HepG2 (cell line): ENCODE results near the gene TEX19. TPM values are rescaled to one million over a fixed set of nuclear protein-coding genes. Genes with fewer than 3 reads are reported as not detected.

Experiments
- E2F1 ChIP-seq: sonication (generic); formaldehyde crosslinking; IDR thresholded peaks from 2 replicates; pipeline ENCODE4 v1.5.0; 2020; ENCODE audit warnings: missing genetic modification reagents
- HOXD1 ChIP-seq: sonication (generic); formaldehyde crosslinking; IDR thresholded peaks from 2 replicates; pipeline ENCODE4 v1.5.0; 2020; ENCODE audit warnings: missing genetic modification reagents
- KDM1A ChIP-seq: IDR thresholded peaks from 2 replicates; pipeline ENCODE4 v1.6.1; 2016; ENCODE audit warnings: missing compliant biosample characterization
- NCOA2 ChIP-seq: sonication (generic); formaldehyde crosslinking; IDR thresholded peaks from 2 replicates; pipeline ENCODE4 v1.8.0; 2022; ENCODE audit warnings: inconsistent platforms
- PHF5A ChIP-seq: IDR thresholded peaks from one replicate; pipeline ENCODE4 v1.6.1; 2018; ENCODE audit warnings: low read depth, missing genetic modification reagents; ENCODE audit not compliant: unreplicated experiment
- PRDM10 ChIP-seq: sonication (generic); formaldehyde crosslinking; IDR thresholded peaks from 2 replicates; pipeline ENCODE4 v1.4.0; 2020; ENCODE audit warnings: low read depth, missing genetic modification reagents
- REL ChIP-seq: sonication (generic); formaldehyde crosslinking; conservative IDR thresholded peaks from 2 replicates; pipeline ENCODE4 v1.8.0; 2022; ENCODE audit warnings: mild to moderate bottlenecking, missing genetic modification reagents, moderate library complexity
- RFXAP ChIP-seq: sonication (generic); formaldehyde crosslinking; IDR thresholded peaks from 2 replicates; pipeline ENCODE4 v1.4.0; 2020; ENCODE audit warnings: missing genetic modification reagents, borderline replicate concordance
- RXRB ChIP-seq: IDR thresholded peaks from 2 replicates; pipeline ENCODE4 v1.6.1; 2016; ENCODE audit warnings: borderline replicate concordance, missing genetic modification reagents, missing compliant biosample characterization
- SNRNP70 ChIP-seq: fragments of 200-400 bp; formaldehyde crosslinking; IDR thresholded peaks from 2 replicates; pipeline ENCODE4 v1.6.1; 2017; ENCODE audit warnings: mild to moderate bottlenecking, low read depth, low read length, moderate library complexity
- SP1 ChIP-seq, 2 experiments: fragments of 450-650 bp in 1 of 2; sonication (generic) in 1 of 2; formaldehyde crosslinking in 1 of 2; IDR thresholded peaks; 2 replicates each; pipeline versions ENCODE4 v1.4.0 to v1.6.1; 2016 to 2020; ENCODE audit warnings: missing genetic modification reagents in 1 of 2
- SP140L ChIP-seq: sonication (generic); formaldehyde crosslinking; IDR thresholded peaks from 2 replicates; pipeline ENCODE4 v1.4.0; 2020; ENCODE audit warnings: missing genetic modification reagents, borderline replicate concordance
- SRF ChIP-seq: IDR thresholded peaks from 2 replicates; pipeline ENCODE4 v1.6.1; 2011; ENCODE audit warnings: mild to moderate bottlenecking, low read depth, low read length, moderate library complexity
- TARDBP ChIP-seq: sonication (generic); formaldehyde crosslinking; IDR thresholded peaks from 2 replicates; pipeline ENCODE4 v1.8.0; 2022; ENCODE audit warnings: mild to moderate bottlenecking, missing genetic modification reagents
- UBTF ChIP-seq: sonication (generic); formaldehyde crosslinking; IDR thresholded peaks from 2 replicates; pipeline ENCODE4 v1.4.0; 2020; ENCODE audit warnings: mild to moderate bottlenecking, missing genetic modification reagents
- YEATS2 ChIP-seq: sonication (generic); formaldehyde crosslinking; IDR thresholded peaks from 2 replicates; pipeline ENCODE4 v1.4.0; 2020; ENCODE audit warnings: missing genetic modification reagents, borderline replicate concordance
- ZC3H4 ChIP-seq: sonication (generic); formaldehyde crosslinking; IDR thresholded peaks from 2 replicates; pipeline ENCODE4 v1.4.0; 2020; ENCODE audit warnings: missing genetic modification reagents, borderline replicate concordance
- ZNF136 ChIP-seq: sonication (generic); formaldehyde crosslinking; IDR thresholded peaks from 2 replicates; pipeline ENCODE4 v1.8.1; 2022; ENCODE audit warnings: low read depth, mild to moderate bottlenecking, moderate library complexity, missing genetic modification reagents
- ZNF225 ChIP-seq: sonication (generic); formaldehyde crosslinking; IDR thresholded peaks from 2 replicates; pipeline ENCODE4 v1.4.0; 2020; ENCODE audit warnings: mild to moderate bottlenecking, missing genetic modification reagents
- ZNF350 ChIP-seq: sonication (generic); formaldehyde crosslinking; IDR thresholded peaks from 2 replicates; pipeline ENCODE4 v1.4.0; 2020; ENCODE audit warnings: mild to moderate bottlenecking, low read depth, missing genetic modification reagents, borderline replicate concordance
- ZNF546 ChIP-seq: sonication (generic); formaldehyde crosslinking; conservative IDR thresholded peaks from 2 replicates; pipeline ENCODE4 v1.8.1; 2023; ENCODE audit warnings: mild to moderate bottlenecking, missing genetic modification reagents
- ZNF761 ChIP-seq: sonication (generic); formaldehyde crosslinking; conservative IDR thresholded peaks from 2 replicates; pipeline ENCODE4 v1.4.0; 2020; ENCODE audit warnings: mild to moderate bottlenecking, missing genetic modification reagents
- ZNF879 ChIP-seq: sonication (generic); formaldehyde crosslinking; IDR thresholded peaks from 2 replicates; pipeline ENCODE4 v1.8.1; 2023; ENCODE audit warnings: missing genetic modification reagents
- polyA plus RNA-seq, 8 experiments: library from polyadenylated mRNA; depleted of rRNA in 3 of 8; stranded (reverse) in 7 of 8; unstranded in 1 of 8; fragments of >200 nt; fragmentation: Illumina TruSeq in 4 of 8; extraction: Trizol in 4 of 8; gene quantifications; 2 replicates each; pipeline versions ENCODE4 v1.2.1 to v1.2.3, GENCODE V29; 2011 to 2016; ENCODE audit warnings: low read depth in 4 of 8, missing spikeins in 1 of 8, mixed read lengths in 1 of 8; ENCODE audit not compliant: insufficient read depth in 1 of 8
- total RNA-seq, 5 experiments: library from RNA; depleted of rRNA; stranded (reverse); fragments of >200 nt; fragmentation: Illumina TruSeq; extraction: Trizol; gene quantifications; 2 replicates each; pipeline ENCODE4 v1.2.3, GENCODE V29; 2016; ENCODE audit warnings: low read depth in 1 of 5

The TEX19 gene
- total and polyA plus RNA-seq, 2 of the 13 experiments (the other 11 are each of a cell fraction or from before 2014, with no cell fraction given) = 1.3 to 6.0 TPM

- TF ChIP-seq E2F1 (CRISPR knock-in tag) (no peak), RXRB (peak; percentile 42; the same call in 1 of the 2 replicates), PRDM10 (CRISPR knock-in tag) (0 out of 2 replicates have a peak, but pooled peaks have one; percentile 17), TARDBP (peak; percentile 65; the same call in 1 of the 2 replicates), ZNF136 (CRISPR knock-in tag) (0 out of 2 replicates have a peak, but pooled peaks have one; percentile 29), ZC3H4 (no peak), KDM1A (CRISPR knock-in tag) (no peak), REL (CRISPR knock-in tag) (no peak), RFXAP (CRISPR knock-in tag) (peak; percentile 45; the same call in 1 of the 2 replicates), SP140L (CRISPR knock-in tag) (no peak), SP1 (IDR thresholded peaks at IDR 0.05) (no peak), SP1 (CRISPR knock-in tag; IDR thresholded peaks at IDR 0.05) (peak; percentile 72), ZNF225 (peak; percentile 65; the same call in 1 of the 2 replicates), HOXD1 (CRISPR knock-in tag) (no peak; the same call in 1 of the 2 replicates), PHF5A (no peak), ZNF546 (CRISPR knock-in tag) (no peak), NCOA2 (CRISPR knock-in tag) (no peak), SRF (no peak), ZNF761 (CRISPR knock-in tag) (no peak), SNRNP70 (no peak), ZNF350 (no peak), UBTF (CRISPR knock-in tag) (peak; percentile 56; the same call in 1 of the 2 replicates), ZNF879 (no peak), YEATS2 (CRISPR knock-in tag) (peak; percentile 44; the same call in 1 of the 2 replicates)
Observed at GRCh38 chr17:82388223-82388921, 29.3 kb downstream of the TEX19 start (continued).
